MM.1S (cell line): ENCODE measurements around the gene ADAMTS18.

Source experiments
- DNase-seq: peaks from one replicate; pipeline ENCODE4 v3.0.0-alpha.2; 2015
- H2AFZ ChIP-seq: fragments of 300-600 bp; sonication (generic); 2 replicates; pipeline ENCODE4 v1.6.0; 2016; ENCODE audit warnings: antibody characterized with exemption, low read length
- H3F3A ChIP-seq: fragments of 300-600 bp; sonication (generic); 2 replicates; pipeline ENCODE4 v1.6.1; 2016; ENCODE audit warnings: mild to moderate bottlenecking, antibody characterized with exemption, low read length, moderate library complexity, mixed read lengths; ENCODE audit not compliant: insufficient read depth
- H3K27ac ChIP-seq: fragments of 300-600 bp; sonication (generic); 2 replicates; pipeline ENCODE4 v1.5.1; 2016; ENCODE audit warnings: mild to moderate bottlenecking, low read length
- H3K27me3 ChIP-seq: fragments of 300-600 bp; sonication (generic); replicated peaks from 2 replicates; pipeline ENCODE4 v1.6.0; 2016; ENCODE audit warnings: low read length; ENCODE audit not compliant: insufficient read depth
- H3K36me3 ChIP-seq: fragments of 300-600 bp; sonication (generic); replicated peaks from 2 replicates; pipeline ENCODE4 v1.6.1; 2016; ENCODE audit warnings: mild to moderate bottlenecking, low read length, mixed read lengths; ENCODE audit not compliant: insufficient read depth
- H3K4me1 ChIP-seq: fragments of 300-600 bp; sonication (generic); 2 replicates; pipeline ENCODE4 v1.6.1; 2016; ENCODE audit warnings: low read length, mixed read lengths
- H3K4me2 ChIP-seq: fragments of 300-600 bp; sonication (generic); 2 replicates; pipeline ENCODE4 v1.6.0; 2016; ENCODE audit warnings: low read depth, low read length
- H3K4me3 ChIP-seq: fragments of 300-600 bp; sonication (generic); 2 replicates; pipeline ENCODE4 v1.5.1; 2016; ENCODE audit warnings: low read length, mixed read lengths
- H3K79me2 ChIP-seq: fragments of 300-600 bp; sonication (generic); 2 replicates; pipeline ENCODE4 v1.6.1; 2016; ENCODE audit warnings: mixed run types, low read length, mixed read lengths
- H3K9ac ChIP-seq: fragments of 300-600 bp; sonication (generic); 2 replicates; pipeline ENCODE4 v1.6.1; 2016; ENCODE audit warnings: low read length, mixed read lengths
- H3K9me2 ChIP-seq: fragments of 300-600 bp; sonication (generic); replicated peaks from 2 replicates; pipeline ENCODE4 v1.6.1; 2016; ENCODE audit warnings: mild to moderate bottlenecking, low read length, mixed read lengths; ENCODE audit not compliant: insufficient read depth
- H3K9me3 ChIP-seq: fragments of 300-600 bp; sonication (generic); replicated peaks from 2 replicates; pipeline ENCODE4 v1.6.1; 2016; ENCODE audit warnings: mild to moderate bottlenecking, low read length, mixed read lengths; ENCODE audit not compliant: insufficient read depth
- H4K20me1 ChIP-seq: fragments of 300-600 bp; sonication (generic); 2 replicates; pipeline ENCODE4 v1.6.1; 2016; ENCODE audit warnings: mild to moderate bottlenecking, low read length, moderate library complexity, mixed read lengths; ENCODE audit not compliant: insufficient read depth
- EZH2 ChIP-seq: fragments of 300-600 bp; sonication (generic); optimal IDR thresholded peaks from 2 replicates; pipeline ENCODE3; 2017; ENCODE audit warnings: low read depth, mild to moderate bottlenecking, antibody characterized with exemption, low read length, mixed read lengths
- EZH2phosphoT487 ChIP-seq: fragments of 300-600 bp; sonication (generic); IDR thresholded peaks from 2 replicates; pipeline ENCODE4 v1.6.1; 2018; ENCODE audit warnings: antibody characterized with exemption, low read length
- TF ChIP-seq, protein P1 (sequence below): fragments of 300-600 bp; sonication (generic); IDR thresholded peaks from 2 replicates; pipeline ENCODE4 v1.5.1; 2016; ENCODE audit warnings: antibody characterized with exemption, low read length, mixed read lengths

ADAMTS18 gene

DNA sequence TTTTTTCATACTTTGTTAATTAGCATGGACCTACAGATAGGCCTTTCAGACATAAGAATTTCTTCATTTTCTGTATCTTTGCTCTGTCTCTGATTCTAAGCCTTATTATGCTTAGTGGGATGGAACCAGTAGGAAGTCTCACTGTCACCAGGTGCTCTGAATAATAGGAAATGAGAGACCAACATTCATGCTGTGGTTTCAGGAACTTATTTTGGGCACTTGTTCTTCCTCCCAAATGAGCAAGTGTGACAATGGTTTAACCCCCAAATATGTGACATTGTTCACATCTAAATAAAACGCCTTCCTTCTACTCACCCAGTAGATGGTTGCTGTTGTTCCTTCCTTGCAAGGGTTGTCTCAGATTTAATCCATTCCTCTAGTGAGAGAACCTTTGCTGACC lies 135.4 kb downstream of the ADAMTS18 start:
- H4K20me1 ChIP-seq = no peaks in the 10 kb centered on the region
- no peaks in the 10 kb centered on the region for H3K9me3 ChIP-seq
- DNase-seq = peak; percentile 61
- TF ChIP-seq, protein P1, sequence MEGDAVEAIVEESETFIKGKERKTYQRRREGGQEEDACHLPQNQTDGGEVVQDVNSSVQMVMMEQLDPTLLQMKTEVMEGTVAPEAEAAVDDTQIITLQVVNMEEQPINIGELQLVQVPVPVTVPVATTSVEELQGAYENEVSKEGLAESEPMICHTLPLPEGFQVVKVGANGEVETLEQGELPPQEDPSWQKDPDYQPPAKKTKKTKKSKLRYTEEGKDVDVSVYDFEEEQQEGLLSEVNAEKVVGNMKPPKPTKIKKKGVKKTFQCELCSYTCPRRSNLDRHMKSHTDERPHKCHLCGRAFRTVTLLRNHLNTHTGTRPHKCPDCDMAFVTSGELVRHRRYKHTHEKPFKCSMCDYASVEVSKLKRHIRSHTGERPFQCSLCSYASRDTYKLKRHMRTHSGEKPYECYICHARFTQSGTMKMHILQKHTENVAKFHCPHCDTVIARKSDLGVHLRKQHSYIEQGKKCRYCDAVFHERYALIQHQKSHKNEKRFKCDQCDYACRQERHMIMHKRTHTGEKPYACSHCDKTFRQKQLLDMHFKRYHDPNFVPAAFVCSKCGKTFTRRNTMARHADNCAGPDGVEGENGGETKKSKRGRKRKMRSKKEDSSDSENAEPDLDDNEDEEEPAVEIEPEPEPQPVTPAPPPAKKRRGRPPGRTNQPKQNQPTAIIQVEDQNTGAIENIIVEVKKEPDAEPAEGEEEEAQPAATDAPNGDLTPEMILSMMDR = no peak
- no peak for TF ChIP-seq EZH2phosphoT487
- TF ChIP-seq EZH2 = no peak
- peaks cover 16% of the 10 kb centered on the region for H3K4me1 ChIP-seq
- H3K36me3 ChIP-seq = no peaks in the 10 kb centered on the region
- H3K9ac ChIP-seq = no peak overlapping the region
- no peak overlapping the region for H3K4me3 ChIP-seq
- H3K27ac ChIP-seq = peak overlapping the region; percentile 27; the same call in 1 of the 2 replicates
- no peaks in the 10 kb centered on the region for H3K9me2 ChIP-seq
- no peaks in the 10 kb centered on the region for H3K27me3 ChIP-seq
- H3K4me2 ChIP-seq = peak overlapping the region; percentile 54
- no peaks in the 10 kb centered on the region for H3K79me2 ChIP-seq
- no peak overlapping the region for H2AFZ ChIP-seq
- no peaks in the 10 kb centered on the region for H3F3A ChIP-seq

GRCh38 chr16:77298418-77299360 lies 136.1 kb downstream of the ADAMTS18 start:
- H3K27me3 ChIP-seq = no peaks in the 10 kb centered on the region
- no peaks in the 10 kb centered on the region for H3K36me3 ChIP-seq
- H3K9me3 ChIP-seq = no peaks in the 10 kb centered on the region
- 0 out of 2 replicates have a peak overlapping the region, but pooled peaks have one; percentile 12 for H3K4me2 ChIP-seq
- no peak for TF ChIP-seq EZH2phosphoT487
- no peak for TF ChIP-seq EZH2
- TF ChIP-seq, protein P1 = no peak
- DNase-seq = no peak
- H2AFZ ChIP-seq = no peak overlapping the region
- peaks cover 16% of the 10 kb centered on the region for H3K4me1 ChIP-seq
- no peak overlapping the region for H3K4me3 ChIP-seq
- H3F3A ChIP-seq = no peaks in the 10 kb centered on the region
- H3K79me2 ChIP-seq = no peaks in the 10 kb centered on the region
- no peaks in the 10 kb centered on the region for H3K9me2 ChIP-seq
- H4K20me1 ChIP-seq = no peaks in the 10 kb centered on the region
- H3K27ac ChIP-seq = no peak overlapping the region
- H3K9ac ChIP-seq = no peak overlapping the region

GRCh38 chr16:77297996-77298395 lies 136.8 kb downstream of the ADAMTS18 start:
- H3F3A ChIP-seq = no peaks in the 10 kb centered on the region
- H3K9ac ChIP-seq = no peak overlapping the region
- no peaks in the 10 kb centered on the region for H3K79me2 ChIP-seq
- no peak overlapping the region for H3K4me2 ChIP-seq
- no peak for DNase-seq
- no peaks in the 10 kb centered on the region for H4K20me1 ChIP-seq
- H3K9me2 ChIP-seq = no peaks in the 10 kb centered on the region
- H3K36me3 ChIP-seq = no peaks in the 10 kb centered on the region
- no peak overlapping the region for H3K27ac ChIP-seq
- TF ChIP-seq EZH2phosphoT487 (no peak), EZH2 (no peak)
- TF ChIP-seq, protein P1 = no peak
- H3K27me3 ChIP-seq = no peaks in the 10 kb centered on the region
- no peak overlapping the region for H2AFZ ChIP-seq
- no peak overlapping the region for H3K4me3 ChIP-seq
- H3K4me1 ChIP-seq = peaks cover 16% of the 10 kb centered on the region
- no peaks in the 10 kb centered on the region for H3K9me3 ChIP-seq
